PFSK-1 (cell line): Measurements from ENCODE around the gene CCR7.

ENCODE experiments used
- FOXP2 ChIP-seq: optimal IDR thresholded peaks from 2 replicates; pipeline ENCODE3; 2011; ENCODE audit warnings: borderline replicate concordance, control low read depth, inconsistent platforms; ENCODE audit not compliant: insufficient read depth; ENCODE audit errors: extremely low read length, extremely low read depth
- POLR2AphosphoS5 ChIP-seq: IDR thresholded peaks from 2 replicates; pipeline ENCODE4 v1.6.1; 2012; ENCODE audit warnings: low read depth, mild to moderate bottlenecking, control low read depth, low read length, moderate library complexity
- SIN3A ChIP-seq: IDR thresholded peaks from 2 replicates; pipeline ENCODE4 v1.6.1; 2012; ENCODE audit warnings: mild to moderate bottlenecking, low read length, moderate library complexity, borderline replicate concordance; ENCODE audit not compliant: insufficient read depth
- TAF1 ChIP-seq: IDR thresholded peaks from 2 replicates; pipeline ENCODE4 v1.6.1; 2012; ENCODE audit warnings: low read length, control low read depth, borderline replicate concordance; ENCODE audit not compliant: insufficient read depth
- TF ChIP-seq, protein P1 (sequence below), 2 experiments: IDR thresholded peaks; 2 replicates each; pipeline versions ENCODE4 v1.6.1 to v1.8.0; 2011 to 2012; ENCODE audit warnings: low read depth in 2 of 2, low read length in 2 of 2, control low read depth in 1 of 2, inconsistent platforms in 1 of 2, mild to moderate bottlenecking in 1 of 2, moderate library complexity in 1 of 2; ENCODE audit not compliant: insufficient read depth in 1 of 2

The CCR7 gene

DNA sequence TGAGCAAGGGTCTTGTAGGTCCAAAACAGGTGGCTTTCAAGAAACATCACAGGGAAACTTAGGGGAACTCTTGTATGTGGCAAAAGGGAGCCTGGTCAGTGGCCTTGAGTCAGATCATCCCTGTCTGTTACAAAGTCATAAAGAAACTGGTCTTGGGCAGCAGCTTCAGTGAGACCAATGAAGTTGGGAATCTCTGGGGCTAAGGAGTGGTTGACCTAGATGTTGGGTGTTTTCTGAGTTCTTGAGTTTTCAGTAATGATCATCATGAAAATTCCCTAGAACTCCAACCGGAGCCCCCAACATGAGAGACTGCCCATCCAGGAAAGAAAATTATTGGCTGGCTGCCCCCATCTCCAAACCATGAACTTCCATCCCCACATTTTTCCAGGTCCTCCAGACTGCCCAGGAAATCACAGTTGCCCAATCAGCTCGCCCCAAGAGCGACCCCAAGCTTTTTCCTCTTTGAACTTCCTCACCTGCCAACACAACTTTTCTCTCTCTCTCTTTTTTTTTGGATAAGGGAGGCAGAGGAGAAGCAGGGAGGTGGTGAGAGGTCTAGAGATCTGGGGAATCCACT is 3.9 kb downstream of the CCR7 start:
- no peak for TF ChIP-seq FOXP2
- no peak for TF ChIP-seq TAF1
- TF ChIP-seq, protein P1, sequence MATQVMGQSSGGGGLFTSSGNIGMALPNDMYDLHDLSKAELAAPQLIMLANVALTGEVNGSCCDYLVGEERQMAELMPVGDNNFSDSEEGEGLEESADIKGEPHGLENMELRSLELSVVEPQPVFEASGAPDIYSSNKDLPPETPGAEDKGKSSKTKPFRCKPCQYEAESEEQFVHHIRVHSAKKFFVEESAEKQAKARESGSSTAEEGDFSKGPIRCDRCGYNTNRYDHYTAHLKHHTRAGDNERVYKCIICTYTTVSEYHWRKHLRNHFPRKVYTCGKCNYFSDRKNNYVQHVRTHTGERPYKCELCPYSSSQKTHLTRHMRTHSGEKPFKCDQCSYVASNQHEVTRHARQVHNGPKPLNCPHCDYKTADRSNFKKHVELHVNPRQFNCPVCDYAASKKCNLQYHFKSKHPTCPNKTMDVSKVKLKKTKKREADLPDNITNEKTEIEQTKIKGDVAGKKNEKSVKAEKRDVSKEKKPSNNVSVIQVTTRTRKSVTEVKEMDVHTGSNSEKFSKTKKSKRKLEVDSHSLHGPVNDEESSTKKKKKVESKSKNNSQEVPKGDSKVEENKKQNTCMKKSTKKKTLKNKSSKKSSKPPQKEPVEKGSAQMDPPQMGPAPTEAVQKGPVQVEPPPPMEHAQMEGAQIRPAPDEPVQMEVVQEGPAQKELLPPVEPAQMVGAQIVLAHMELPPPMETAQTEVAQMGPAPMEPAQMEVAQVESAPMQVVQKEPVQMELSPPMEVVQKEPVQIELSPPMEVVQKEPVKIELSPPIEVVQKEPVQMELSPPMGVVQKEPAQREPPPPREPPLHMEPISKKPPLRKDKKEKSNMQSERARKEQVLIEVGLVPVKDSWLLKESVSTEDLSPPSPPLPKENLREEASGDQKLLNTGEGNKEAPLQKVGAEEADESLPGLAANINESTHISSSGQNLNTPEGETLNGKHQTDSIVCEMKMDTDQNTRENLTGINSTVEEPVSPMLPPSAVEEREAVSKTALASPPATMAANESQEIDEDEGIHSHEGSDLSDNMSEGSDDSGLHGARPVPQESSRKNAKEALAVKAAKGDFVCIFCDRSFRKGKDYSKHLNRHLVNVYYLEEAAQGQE (IDR thresholded peaks at IDR 0.05; ENCODE audit: insufficient read depth in 1 of 2, low read depth in 2 of 2, low read length in 2 of 2), result no peak
- TF ChIP-seq POLR2AphosphoS5, result no peak
- TF ChIP-seq SIN3A, result no peak

DNA sequence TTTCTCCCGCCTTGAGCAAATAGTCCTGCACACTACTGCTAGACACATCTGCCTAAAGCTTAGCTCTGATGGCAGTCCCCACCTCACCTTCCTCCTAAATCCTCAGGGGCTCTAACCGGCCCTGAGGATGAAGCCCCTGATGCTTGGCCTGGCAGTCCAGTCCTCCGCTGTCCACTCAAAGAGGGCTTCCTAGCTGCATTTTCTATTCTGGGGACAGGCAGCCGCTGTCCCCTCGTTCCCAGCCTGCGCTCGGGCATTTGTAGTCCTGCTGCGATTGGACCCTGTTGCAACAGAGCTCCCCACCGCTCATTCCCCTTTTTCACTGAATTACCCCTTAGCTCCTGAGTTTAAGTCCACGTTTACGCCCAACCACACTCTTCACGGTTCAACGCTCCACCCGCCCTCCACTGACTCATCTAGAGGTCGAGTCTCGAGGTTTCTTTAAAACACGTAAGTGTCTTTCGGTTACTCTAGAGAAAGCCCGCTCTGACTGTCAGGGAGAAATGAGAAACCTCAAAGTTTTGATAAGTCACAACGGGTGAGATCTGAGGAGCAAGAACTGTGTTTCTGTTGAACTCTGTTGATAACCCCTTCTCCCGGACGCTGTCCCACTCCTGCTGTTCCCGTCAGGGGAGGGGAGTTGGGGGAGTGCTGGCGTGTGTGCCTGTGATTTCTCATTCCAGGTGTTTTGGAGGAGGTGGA is 4.5 kb downstream of the CCR7 start:
- TF ChIP-seq, protein P1 (IDR thresholded peaks at IDR 0.05; ENCODE audit: insufficient read depth in 1 of 2, low read depth in 2 of 2, low read length in 2 of 2), result no peak
- TF ChIP-seq TAF1 (no peak), FOXP2 (no peak), POLR2AphosphoS5 (no peak), SIN3A (no peak)

DNA sequence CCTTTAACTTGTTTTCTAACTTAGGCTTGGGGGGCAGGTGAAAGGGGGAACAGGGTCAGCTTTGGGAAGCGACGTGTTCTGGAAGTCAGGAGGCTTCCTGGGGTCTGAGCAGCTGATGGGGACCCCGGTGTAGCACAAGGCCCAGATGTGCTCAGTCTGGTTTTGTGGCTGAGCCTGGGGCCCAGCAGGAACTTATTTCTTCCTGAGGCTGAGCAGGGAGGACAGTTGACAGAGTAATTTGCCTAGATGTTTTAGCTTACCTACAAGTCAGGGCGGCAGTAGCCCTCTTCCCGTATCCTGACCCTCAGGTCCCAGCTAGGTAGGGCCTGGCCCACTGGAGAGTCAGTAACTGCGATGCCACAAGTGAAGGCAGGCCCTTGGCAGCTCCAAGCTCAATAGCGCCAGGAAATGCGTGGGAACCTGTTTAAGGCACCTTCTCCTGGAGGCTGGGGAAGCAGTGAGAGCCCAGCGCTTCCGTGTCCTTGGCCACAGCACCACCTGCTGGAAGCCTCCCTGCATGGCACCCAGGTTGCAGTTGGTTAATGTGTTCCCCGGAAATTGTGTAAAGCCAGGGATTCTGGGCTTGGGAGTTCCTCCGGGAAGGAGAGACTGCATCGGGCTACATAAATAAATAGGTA is 5.2 kb downstream of the CCR7 start:
- TF ChIP-seq TAF1, result no peak
- TF ChIP-seq FOXP2, result peak; percentile 55

DNA sequence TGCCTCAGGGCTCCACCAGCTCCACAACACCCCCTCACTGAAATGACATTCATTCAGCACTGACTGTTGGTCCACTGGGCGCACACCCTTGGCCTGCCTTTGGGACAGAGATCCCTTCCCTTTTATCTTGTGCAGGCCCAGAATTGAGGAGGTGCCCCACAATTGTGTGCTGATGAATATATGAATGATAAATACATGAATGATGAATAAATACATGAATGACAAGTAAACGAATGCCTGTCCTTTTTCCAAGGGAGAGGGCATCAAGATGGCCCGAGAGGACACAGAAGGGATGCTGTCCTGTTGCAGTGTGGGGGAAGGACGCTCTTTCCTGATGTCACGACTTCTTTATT is 5.7 kb downstream of the CCR7 start:
- TF ChIP-seq, protein P1 (IDR thresholded peaks at IDR 0.05; ENCODE audit: insufficient read depth in 1 of 2, low read depth in 2 of 2, low read length in 2 of 2), result no peak
- TF ChIP-seq SIN3A (no peak), TAF1 (no peak), FOXP2 (no peak), POLR2AphosphoS5 (no peak)

DNA sequence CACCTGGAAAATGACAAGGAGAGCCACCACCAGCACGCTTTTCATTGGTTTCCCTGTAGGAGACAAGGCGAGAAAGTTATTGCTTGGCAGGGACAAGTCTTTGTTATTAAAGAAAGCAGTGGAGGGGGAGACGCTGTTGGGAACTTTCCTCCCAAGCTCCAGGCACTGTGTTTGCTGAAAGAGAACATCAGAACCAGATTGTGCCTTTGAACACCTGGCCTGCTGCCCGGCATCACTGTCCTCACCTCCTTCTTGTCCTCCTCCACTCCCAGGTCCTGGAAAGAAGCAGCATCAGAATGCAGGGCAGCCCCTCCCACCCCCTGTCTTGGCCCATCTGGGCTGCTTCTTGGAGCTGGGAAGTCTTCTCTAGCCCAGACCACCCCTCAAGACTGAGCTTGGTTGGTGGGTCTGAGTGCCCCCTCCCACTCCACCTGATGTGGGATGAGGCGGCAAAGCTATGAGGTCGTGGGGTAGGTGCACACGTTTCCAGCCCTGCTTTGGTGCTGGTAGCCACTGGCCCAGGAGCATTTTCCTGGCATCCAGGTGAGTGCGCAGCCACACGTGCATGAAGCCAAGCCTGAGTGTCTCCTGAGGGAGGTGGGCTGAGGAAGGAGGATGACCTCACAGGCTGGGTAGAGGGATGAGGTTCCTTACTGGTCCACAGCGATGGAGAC is 6.2 kb downstream of the CCR7 start:
- no peak for TF ChIP-seq SIN3A
- TF ChIP-seq POLR2AphosphoS5, result no peak
- no peak for TF ChIP-seq FOXP2
- TF ChIP-seq TAF1, result no peak
- TF ChIP-seq, protein P1 (IDR thresholded peaks at IDR 0.05; ENCODE audit: insufficient read depth in 1 of 2, low read depth in 2 of 2, low read length in 2 of 2), result no peak
